CD14-positive monocyte (primary cell): ENCODE results near the gene ZEB1. TPM values are rescaled to one million over a fixed set of nuclear protein-coding genes. Genes with fewer than 3 reads are reported as not detected.

Source experiments
- DNase-seq, 3 donors: peaks; one replicate each; pipeline ENCODE4 v3.0.0-alpha.2; 2011 to 2022
- H2AFZ ChIP-seq: 2 replicates; pipeline ENCODE4 v1.6.0; 2012; ENCODE audit warnings: mild to moderate bottlenecking, low read depth, low read length, inconsistent platforms; ENCODE audit not compliant: insufficient read depth, poor library complexity, severe bottlenecking
- H3K27ac ChIP-seq, 2 donors: 1 replicate in 1 of 2; 2 replicates in 1 of 2; pipeline ENCODE4 v1.5.1; 2012 to 2013; ENCODE audit warnings: low read length in 2 of 2, control low read depth in 1 of 2, inconsistent platforms in 1 of 2, low read depth in 1 of 2, mild to moderate bottlenecking in 1 of 2
- H3K27me3 ChIP-seq, 2 donors: one replicate each; pipeline versions ENCODE4 v1.6.0 to v1.6.1; 2011 to 2013; ENCODE audit warnings: low read length in 2 of 2; ENCODE audit not compliant: control insufficient read depth in 2 of 2, insufficient read depth in 2 of 2
- H3K36me3 ChIP-seq, 2 donors: replicated peaks in 1 of 2; 1 replicate in 1 of 2; 2 replicates in 1 of 2; pipeline versions ENCODE4 v1.5.1 to v1.6.1; 2012 to 2013; ENCODE audit warnings: low read length in 2 of 2, control low read depth in 1 of 2, inconsistent platforms in 1 of 2, mild to moderate bottlenecking in 1 of 2; ENCODE audit not compliant: insufficient read depth in 2 of 2, control insufficient read depth in 1 of 2
- H3K4me1 ChIP-seq, 2 donors: 1 replicate in 1 of 2; 2 replicates in 1 of 2; pipeline versions ENCODE4 v1.5.1 to v1.6.1; 2012 to 2013; ENCODE audit warnings: low read length in 2 of 2, control low read depth in 1 of 2, inconsistent platforms in 1 of 2, mild to moderate bottlenecking in 1 of 2, moderate library complexity in 1 of 2; ENCODE audit not compliant: insufficient read depth in 2 of 2, control insufficient read depth in 1 of 2
- H3K4me2 ChIP-seq: replicated peaks from 2 replicates; pipeline ENCODE3; 2012; ENCODE audit warnings: low read length, moderate library complexity, mild to moderate bottlenecking; ENCODE audit not compliant: poor library complexity, severe bottlenecking; ENCODE audit errors: extremely low read depth
- H3K4me3 ChIP-seq, 3 experiments: fragments of 200-600 bp in 1 of 3; sonication (generic) in 1 of 3; replicated peaks in 1 of 3; 1 replicate in 2 of 3; 2 replicates in 1 of 3; pipeline ENCODE4 v1.5.1; 2011 to 2013; ENCODE audit warnings: low read length in 3 of 3, mild to moderate bottlenecking in 3 of 3, control low read depth in 2 of 3, low read depth in 2 of 3, inconsistent platforms in 1 of 3, moderate library complexity in 1 of 3
- H3K79me2 ChIP-seq: 2 replicates; pipeline ENCODE4 v1.6.0; 2012; ENCODE audit warnings: mild to moderate bottlenecking, control low read depth, inconsistent platforms, low read length, moderate library complexity; ENCODE audit not compliant: insufficient read depth
- H3K9ac ChIP-seq: 2 replicates; pipeline ENCODE4 v1.6.0; 2017; ENCODE audit warnings: low read length, mild to moderate bottlenecking; ENCODE audit not compliant: insufficient read depth, poor library complexity, severe bottlenecking
- H3K9me3 ChIP-seq, 2 donors: replicated peaks in 1 of 2; 1 replicate in 1 of 2; 2 replicates in 1 of 2; pipeline versions ENCODE4 v1.5.1 to v1.6.1; 2012 to 2013; ENCODE audit warnings: low read length in 2 of 2, control low read depth in 1 of 2; ENCODE audit not compliant: control insufficient read depth in 1 of 2, insufficient read depth in 1 of 2
- H4K20me1 ChIP-seq: 2 replicates; pipeline ENCODE4 v1.6.0; 2012; ENCODE audit warnings: mild to moderate bottlenecking, low read length, control low read depth, moderate library complexity; ENCODE audit not compliant: insufficient read depth
- H3K27ac Mint-ChIP-seq, 7 donors: one replicate each; pipeline ENCODE4 v1.8.0; 2020; ENCODE audit warnings: mild to moderate bottlenecking in 7 of 7, mixed read lengths in 7 of 7, moderate library complexity in 6 of 7, inconsistent platforms in 2 of 7
- H3K27me3 Mint-ChIP-seq, 3 donors: one replicate each; pipeline ENCODE4 v1.8.0; 2021 to 2022; ENCODE audit warnings: low read depth in 3 of 3, mild to moderate bottlenecking in 3 of 3, mixed read lengths in 3 of 3, moderate library complexity in 3 of 3, inconsistent platforms in 1 of 3
- H3K36me3 Mint-ChIP-seq, 2 donors: one replicate each; pipeline ENCODE4 v1.8.0; 2020; ENCODE audit warnings: mixed read lengths in 2 of 2, inconsistent platforms in 1 of 2, mild to moderate bottlenecking in 1 of 2
- H3K4me1 Mint-ChIP-seq: one replicate; pipeline ENCODE4 v1.8.0; 2020; ENCODE audit warnings: mild to moderate bottlenecking, mixed read lengths
- H3K4me3 Mint-ChIP-seq, 2 donors: one replicate each; pipeline ENCODE4 v1.8.0; 2020; ENCODE audit warnings: mild to moderate bottlenecking in 2 of 2, mixed read lengths in 2 of 2, moderate library complexity in 1 of 2
- H3K9me3 Mint-ChIP-seq, 7 donors: one replicate each; pipeline ENCODE4 v1.8.0; 2020 to 2022; ENCODE audit warnings: mixed read lengths in 7 of 7, mild to moderate bottlenecking in 6 of 7, moderate library complexity in 6 of 7, inconsistent platforms in 2 of 7
- WGBS: methylation state at CpG from one replicate; pipeline ENCODE4 v1.1.5; 2013; ENCODE audit warnings: missing lambda C conversion rate; ENCODE audit not compliant: insufficient coverage; 5-methylcytosine and 5-hydroxymethylcytosine counted together
- intact Hi-C, 2 donors: fragments of 100-400 bp; cut with micrococcal nuclease; formaldehyde crosslinking; loops; one replicate each; pipeline versions ENCODE4 v1.15.0 to v1.15.1; 2023
- polyA plus RNA-seq, 3 donors: library from polyadenylated mRNA; depleted of rRNA in 1 of 3; unstranded in 2 of 3; stranded (reverse) in 1 of 3; fragments of 300-500 nt in 2 of 3; fragments of >200 nt in 1 of 3; fragmentation: Illumina TruSeq in 2 of 3; gene quantifications; 1 replicate in 2 of 3; 2 replicates in 1 of 3; pipeline ENCODE4 v1.2.3, GENCODE V29; 2012 to 2021
- TF ChIP-seq, protein P1 (sequence below): fragments of 200-600 bp; IDR thresholded peaks from one replicate; pipeline ENCODE4 v1.8.0; 2022; ENCODE audit warnings: antibody characterized with exemption, mild to moderate bottlenecking

Gene ZEB1
- polyA plus RNA-seq, 3 donors, result 0.13 to 0.20 TPM; not detected in 1

GRCh38 chr10:31313396-31313795, 5.6 kb upstream of the ZEB1 start:
- no peak overlapping the region for H3K4me3 Mint-ChIP-seq
- H3K9me3 ChIP-seq, result no peaks in the 10 kb centered on the region
- no CpG with 5 or more reads among the region's 3 CpGs for WGBS
- peaks cover 2 to 15% of the 10 kb centered on the region in 2 donors for H3K27me3 ChIP-seq
- H3K9ac ChIP-seq, result no peak overlapping the region
- peaks cover 0 to 2% (median 0%) of the 10 kb centered on the region in 7 donors for H3K9me3 Mint-ChIP-seq
- H3K36me3 Mint-ChIP-seq, result no peaks in the 10 kb centered on the region
- no peak overlapping the region for H3K4me2 ChIP-seq
- H2AFZ ChIP-seq, result no peak overlapping the region
- H3K27me3 Mint-ChIP-seq, result peaks cover 7 to 15% (median 7%) of the 10 kb centered on the region in 3 donors
- DNase-seq, result no peak
- no peaks in the 10 kb centered on the region for H4K20me1 ChIP-seq
- H3K27ac Mint-ChIP-seq, result no peak overlapping the region
- TF ChIP-seq, protein P1, sequence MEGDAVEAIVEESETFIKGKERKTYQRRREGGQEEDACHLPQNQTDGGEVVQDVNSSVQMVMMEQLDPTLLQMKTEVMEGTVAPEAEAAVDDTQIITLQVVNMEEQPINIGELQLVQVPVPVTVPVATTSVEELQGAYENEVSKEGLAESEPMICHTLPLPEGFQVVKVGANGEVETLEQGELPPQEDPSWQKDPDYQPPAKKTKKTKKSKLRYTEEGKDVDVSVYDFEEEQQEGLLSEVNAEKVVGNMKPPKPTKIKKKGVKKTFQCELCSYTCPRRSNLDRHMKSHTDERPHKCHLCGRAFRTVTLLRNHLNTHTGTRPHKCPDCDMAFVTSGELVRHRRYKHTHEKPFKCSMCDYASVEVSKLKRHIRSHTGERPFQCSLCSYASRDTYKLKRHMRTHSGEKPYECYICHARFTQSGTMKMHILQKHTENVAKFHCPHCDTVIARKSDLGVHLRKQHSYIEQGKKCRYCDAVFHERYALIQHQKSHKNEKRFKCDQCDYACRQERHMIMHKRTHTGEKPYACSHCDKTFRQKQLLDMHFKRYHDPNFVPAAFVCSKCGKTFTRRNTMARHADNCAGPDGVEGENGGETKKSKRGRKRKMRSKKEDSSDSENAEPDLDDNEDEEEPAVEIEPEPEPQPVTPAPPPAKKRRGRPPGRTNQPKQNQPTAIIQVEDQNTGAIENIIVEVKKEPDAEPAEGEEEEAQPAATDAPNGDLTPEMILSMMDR, result no peak
- H3K27ac ChIP-seq, result no peak overlapping the region
- peaks cover 4% of the 10 kb centered on the region for H3K4me1 Mint-ChIP-seq
- intact Hi-C loops, result no loop called here
- H3K36me3 ChIP-seq, result no peaks in the 10 kb centered on the region
- H3K4me1 ChIP-seq, result peaks cover 4 to 5% of the 10 kb centered on the region in 2 donors
- H3K79me2 ChIP-seq, result no peaks in the 10 kb centered on the region
- no peak overlapping the region for H3K4me3 ChIP-seq

DNA sequence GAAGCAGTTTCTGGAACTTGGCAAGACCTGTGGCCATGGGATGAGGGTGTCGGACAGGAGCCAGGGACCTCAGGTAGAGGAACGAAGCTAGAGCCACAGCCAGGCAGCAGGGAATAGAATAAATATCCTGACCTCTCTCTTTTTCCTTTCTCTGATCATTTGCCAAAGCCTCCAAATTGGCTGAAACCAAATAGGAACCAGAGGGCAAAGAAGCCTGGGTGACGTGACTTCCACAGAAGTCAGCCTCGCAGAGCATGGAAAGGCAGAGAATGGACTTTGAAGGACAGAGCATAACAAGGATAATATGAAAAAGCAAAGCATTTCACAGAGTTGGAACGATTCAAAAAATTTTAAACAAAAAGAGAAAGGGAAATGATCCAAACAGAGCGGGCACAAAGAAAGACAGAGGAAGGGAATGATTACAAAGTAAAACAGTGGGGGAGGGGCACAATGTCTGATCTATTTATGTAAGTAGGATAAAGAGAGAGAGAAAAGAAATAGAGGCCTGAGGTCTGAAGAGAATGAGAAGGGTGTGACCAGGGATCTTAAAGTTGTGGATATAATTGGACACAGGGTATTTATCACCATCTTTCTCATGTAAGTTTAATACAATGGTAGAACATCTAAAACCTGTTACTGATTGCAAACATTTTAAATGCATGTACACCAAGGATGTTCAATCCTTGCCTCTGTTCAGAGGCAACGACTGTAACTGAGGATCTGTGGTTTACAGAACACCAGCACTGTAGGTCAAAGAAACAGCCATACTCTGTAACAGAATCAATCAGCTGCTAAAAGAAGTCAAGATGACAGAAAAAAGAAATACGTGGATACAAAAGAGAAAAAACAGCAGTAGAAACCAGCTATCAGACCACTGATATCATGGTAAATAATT, 4.5 kb upstream of the ZEB1 start:
- Histone ChIP-seq H3K9ac (no peak overlapping the region), H3K4me1 (peaks cover 9 to 11% of the 10 kb centered on the region in 2 donors), H3K9me3 (no peaks in the 10 kb centered on the region), H3K4me3 (no peak overlapping the region), H3K27ac (no peak overlapping the region), H3K79me2 (no peaks in the 10 kb centered on the region), H4K20me1 (no peaks in the 10 kb centered on the region), H3K27me3 (peaks cover 2 to 20% of the 10 kb centered on the region in 2 donors), H3K36me3 (no peaks in the 10 kb centered on the region), H3K4me2 (no peak overlapping the region), H2AFZ (no peak overlapping the region)
- H3K4me1 Mint-ChIP-seq, result peaks cover 7% of the 10 kb centered on the region
- peaks cover 9 to 26% (median 10%) of the 10 kb centered on the region in 3 donors for H3K27me3 Mint-ChIP-seq
- TF ChIP-seq, protein P1, result no peak
- intact Hi-C loops, result no loop called here
- 87% methylated on average over 4 of the region's 8 CpGs for WGBS
- H3K9me3 Mint-ChIP-seq, result peaks cover 0 to 2% (median 0%) of the 10 kb centered on the region in 7 donors
- no peaks in the 10 kb centered on the region for H3K36me3 Mint-ChIP-seq
- no peak overlapping the region for H3K27ac Mint-ChIP-seq
- DNase-seq, result no peak
- no peak overlapping the region for H3K4me3 Mint-ChIP-seq
